Measurements from ENCODE around the gene LIG1.

DNA sequence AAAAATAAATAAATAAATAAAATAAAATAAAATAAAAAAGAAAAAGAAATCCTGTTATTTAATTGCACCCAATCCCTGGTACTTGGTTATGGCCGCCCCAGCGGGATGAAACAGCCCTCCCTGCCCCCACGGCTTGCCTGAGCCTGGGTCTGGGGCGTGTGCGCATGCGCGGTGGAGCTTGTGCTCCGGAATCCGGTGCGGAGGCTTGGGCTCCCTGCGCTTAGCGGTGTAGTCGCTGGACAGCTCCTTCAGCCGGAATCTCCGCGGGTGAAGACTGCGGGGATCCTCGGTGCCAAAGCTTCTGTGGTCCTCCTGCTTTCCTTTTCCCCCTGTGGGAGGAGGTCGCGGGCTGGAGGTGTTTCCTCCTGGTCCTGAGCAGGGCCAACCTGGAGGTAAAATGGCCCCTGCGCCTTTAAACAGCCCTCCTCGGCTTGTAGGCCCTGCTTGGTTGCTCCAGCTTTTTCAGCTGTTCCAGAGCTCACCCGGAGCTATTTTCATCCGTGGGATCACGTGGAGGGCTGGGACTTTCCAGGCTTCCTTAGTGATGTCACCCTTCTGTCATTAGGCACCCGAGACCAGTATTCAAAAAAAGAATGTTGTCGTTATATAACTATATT lies 59.7 kb downstream of the LIG1 start, which contains the start of gene PLA2G4C:
- TF ChIP-seq, protein P1, sequence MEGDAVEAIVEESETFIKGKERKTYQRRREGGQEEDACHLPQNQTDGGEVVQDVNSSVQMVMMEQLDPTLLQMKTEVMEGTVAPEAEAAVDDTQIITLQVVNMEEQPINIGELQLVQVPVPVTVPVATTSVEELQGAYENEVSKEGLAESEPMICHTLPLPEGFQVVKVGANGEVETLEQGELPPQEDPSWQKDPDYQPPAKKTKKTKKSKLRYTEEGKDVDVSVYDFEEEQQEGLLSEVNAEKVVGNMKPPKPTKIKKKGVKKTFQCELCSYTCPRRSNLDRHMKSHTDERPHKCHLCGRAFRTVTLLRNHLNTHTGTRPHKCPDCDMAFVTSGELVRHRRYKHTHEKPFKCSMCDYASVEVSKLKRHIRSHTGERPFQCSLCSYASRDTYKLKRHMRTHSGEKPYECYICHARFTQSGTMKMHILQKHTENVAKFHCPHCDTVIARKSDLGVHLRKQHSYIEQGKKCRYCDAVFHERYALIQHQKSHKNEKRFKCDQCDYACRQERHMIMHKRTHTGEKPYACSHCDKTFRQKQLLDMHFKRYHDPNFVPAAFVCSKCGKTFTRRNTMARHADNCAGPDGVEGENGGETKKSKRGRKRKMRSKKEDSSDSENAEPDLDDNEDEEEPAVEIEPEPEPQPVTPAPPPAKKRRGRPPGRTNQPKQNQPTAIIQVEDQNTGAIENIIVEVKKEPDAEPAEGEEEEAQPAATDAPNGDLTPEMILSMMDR (IDR thresholded peaks at IDR 0.05): no peak
- TF ChIP-seq POLR2A (IDR thresholded peaks at IDR 0.05): peak; percentile 61 to 86 (median 82)
